Measurements from ENCODE around the gene CYP2J2.
A peak's percentile ranks its signal among the peaks of the same experiment; 100 is the strongest.

The CYP2J2 gene

DNA sequence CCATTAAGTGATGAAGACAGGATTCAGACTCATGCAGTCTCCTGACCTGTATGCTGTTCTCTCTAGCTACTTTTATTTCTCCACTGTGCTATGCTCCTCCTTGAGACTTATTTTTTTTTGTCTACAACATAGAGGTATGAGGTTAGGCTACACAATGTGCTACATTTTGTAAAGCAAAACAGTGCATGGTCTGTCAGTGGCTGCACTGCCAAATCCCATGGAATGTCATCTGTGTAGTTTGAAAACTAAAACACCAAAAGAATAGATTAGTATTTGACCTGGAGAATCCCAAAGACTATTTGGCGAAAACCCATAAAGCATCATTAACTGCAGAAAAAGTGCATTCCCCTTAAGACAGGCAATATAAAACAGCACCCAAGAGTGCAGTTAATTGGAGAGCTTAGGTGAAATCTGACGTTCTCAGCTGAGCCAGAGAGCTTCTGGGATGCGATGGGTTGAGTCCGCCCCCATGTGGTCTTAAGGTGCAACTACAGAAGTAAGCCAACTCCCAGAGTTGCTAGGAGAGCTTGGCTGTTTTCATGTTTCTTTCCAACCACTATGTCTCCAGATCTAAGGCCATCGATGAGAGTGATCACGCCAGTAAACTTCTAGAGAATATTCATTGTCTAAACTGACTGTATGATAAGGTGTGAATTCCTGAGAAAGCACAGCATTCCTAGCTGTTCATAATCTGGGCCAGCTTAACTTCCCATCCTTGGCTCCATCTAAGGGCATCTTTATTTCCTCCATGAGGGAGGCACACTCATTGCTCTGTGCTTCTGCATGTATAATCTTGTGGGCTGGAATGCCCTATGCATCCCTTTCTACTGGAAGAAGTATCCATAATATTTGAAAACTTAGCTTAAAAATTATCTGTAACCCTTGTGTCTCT, 20.7 kb upstream of the CYP2J2 start:
- Histone ChIP-seq H3K4me2 (ENCODE audit: insufficient read depth, low read length, poor library complexity, severe bottlenecking) (no peak overlapping the region), H2BK120ac (ENCODE audit: low read depth, low read length) (no peak overlapping the region), H2AK5ac (ENCODE audit: low read depth, low read length) (no peak overlapping the region), H3K79me1 (ENCODE audit: low read depth, low read length) (no peaks in the 10 kb centered on the region), H3K4me3 (ENCODE audit: low read length in 2 of 2) (no peak overlapping the region), H2BK15ac (ENCODE audit: low read length) (no peak overlapping the region), H4K8ac (ENCODE audit: low read depth, low read length) (no peak overlapping the region), H3K14ac (ENCODE audit: low read length) (no peak overlapping the region), H3K23ac (ENCODE audit: low read depth, low read length, poor library complexity) (no peak overlapping the region), H2AFZ (ENCODE audit: low read length) (no peak overlapping the region), H3K27ac (replicated peaks; ENCODE audit: low read length) (no peak overlapping the region), H3K9ac (ENCODE audit: low read depth, low read length, poor library complexity) (no peak overlapping the region), H3K4me1 (ENCODE audit: control insufficient read depth in 2 of 2, insufficient read depth in 1 of 2, low read depth in 1 of 2, low read length in 2 of 2) (peaks cover 0 to 2% of the 10 kb centered on the region in 2 donors), H3K4ac (ENCODE audit: low read length) (no peak overlapping the region), H2BK5ac (ENCODE audit: low read length) (no peak overlapping the region), H3K36me3 (replicated peaks in 1 of 2; ENCODE audit: control insufficient read depth in 2 of 2, insufficient read depth in 2 of 2, low read length in 2 of 2) (no peaks in the 10 kb centered on the region), H3K9me3 (replicated peaks in 1 of 2; ENCODE audit: control insufficient read depth in 2 of 2, insufficient read depth in 1 of 2, low read depth in 1 of 2, low read length in 2 of 2) (no peaks in the 10 kb centered on the region), H2BK12ac (ENCODE audit: low read length) (no peak overlapping the region), H4K91ac (ENCODE audit: low read depth, low read length, poor library complexity) (no peak overlapping the region), H3K18ac (ENCODE audit: low read length) (no peak overlapping the region), H3K27me3 (ENCODE audit: control insufficient read depth in 3 of 3, insufficient read depth in 3 of 3, low read depth in 1 of 3, low read length in 3 of 3) (peaks cover 0 to 16% (median 0%) of the 10 kb centered on the region in 3 experiments)
- DNase-seq (ENCODE audit: low spot score) = peak; percentile 55
- no CpG with 5 or more reads among the region's 6 CpGs for whole genome bisulfite sequencing, 2 donors (ENCODE audit: extremely low coverage in 2 of 2, insufficient read length in 2 of 2, insufficient replicate concordance in 1 of 2)

DNA sequence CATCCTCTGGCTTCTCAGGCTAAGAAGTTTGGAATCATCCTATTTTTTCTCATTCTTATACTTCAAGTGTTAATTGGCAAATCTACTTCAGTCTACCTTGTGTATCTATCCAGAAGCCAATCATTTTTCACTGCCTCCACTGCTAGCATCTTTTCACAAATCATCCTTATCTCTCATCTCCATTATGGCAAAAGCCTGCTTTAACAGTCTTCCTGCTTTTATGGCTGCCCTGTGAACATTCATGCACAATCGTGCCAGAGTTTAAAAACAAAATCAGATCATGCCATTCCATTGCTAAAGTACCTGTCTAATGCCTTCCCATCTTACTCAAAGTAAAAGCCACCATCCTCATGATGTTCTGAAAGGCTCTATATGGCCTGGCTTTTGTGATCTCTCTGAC, 19.2 kb upstream of the CYP2J2 start:
- Histone ChIP-seq H4K8ac (ENCODE audit: low read depth, low read length) (no peak overlapping the region), H3K79me1 (ENCODE audit: low read depth, low read length) (no peaks in the 10 kb centered on the region), H3K14ac (ENCODE audit: low read length) (no peak overlapping the region), H3K9ac (ENCODE audit: low read depth, low read length, poor library complexity) (no peak overlapping the region), H2BK15ac (ENCODE audit: low read length) (no peak overlapping the region), H3K9me3 (replicated peaks in 1 of 2; ENCODE audit: control insufficient read depth in 2 of 2, insufficient read depth in 1 of 2, low read depth in 1 of 2, low read length in 2 of 2) (no peaks in the 10 kb centered on the region), H3K4me3 (ENCODE audit: low read length in 2 of 2) (no peak overlapping the region), H3K4ac (ENCODE audit: low read length) (no peak overlapping the region), H2BK120ac (ENCODE audit: low read depth, low read length) (no peak overlapping the region), H2AK5ac (ENCODE audit: low read depth, low read length) (no peak overlapping the region), H3K36me3 (replicated peaks in 1 of 2; ENCODE audit: control insufficient read depth in 2 of 2, insufficient read depth in 2 of 2, low read length in 2 of 2) (no peaks in the 10 kb centered on the region), H3K23ac (ENCODE audit: low read depth, low read length, poor library complexity) (no peak overlapping the region), H3K27ac (replicated peaks; ENCODE audit: low read length) (no peak overlapping the region), H3K4me1 (ENCODE audit: control insufficient read depth in 2 of 2, insufficient read depth in 1 of 2, low read depth in 1 of 2, low read length in 2 of 2) (no peaks in the 10 kb centered on the region), H4K91ac (ENCODE audit: low read depth, low read length, poor library complexity) (no peak overlapping the region), H2BK5ac (ENCODE audit: low read length) (no peak overlapping the region), H3K4me2 (ENCODE audit: insufficient read depth, low read length, poor library complexity, severe bottlenecking) (no peak overlapping the region), H2AFZ (ENCODE audit: low read length) (no peak overlapping the region), H2BK12ac (ENCODE audit: low read length) (no peak overlapping the region), H3K18ac (ENCODE audit: low read length) (no peak overlapping the region), H3K27me3 (ENCODE audit: control insufficient read depth in 3 of 3, insufficient read depth in 3 of 3, low read depth in 1 of 3, low read length in 3 of 3) (peaks cover 0 to 14% (median 0%) of the 10 kb centered on the region in 3 experiments)
- DNase-seq (ENCODE audit: low spot score) = no peak
- no CpG with 5 or more reads among the region's 1 CpG for WGBS, 2 donors (ENCODE audit: extremely low coverage in 2 of 2, insufficient read length in 2 of 2, insufficient replicate concordance in 1 of 2)

DNA sequence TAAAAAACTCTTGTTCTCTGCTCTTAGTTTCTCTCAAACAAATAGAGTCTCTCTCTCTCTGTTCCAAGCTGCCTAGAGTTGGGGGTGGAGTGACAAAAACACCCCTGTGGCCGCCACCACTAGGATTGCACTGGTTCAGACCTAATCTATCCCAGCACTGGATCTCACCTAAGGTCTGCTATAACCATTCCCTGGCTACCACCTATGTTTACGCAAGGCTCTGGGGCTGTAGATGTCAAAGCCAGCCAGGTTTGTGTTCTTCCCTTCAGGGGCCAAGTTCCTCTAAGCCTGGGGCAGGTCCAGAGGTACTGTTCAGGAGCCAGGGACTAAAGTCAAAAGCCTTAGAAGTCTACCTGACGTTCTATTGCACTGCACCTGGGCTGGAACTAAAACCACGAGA, 12.8 kb upstream of the CYP2J2 start:
- H3K14ac ChIP-seq (ENCODE audit: low read length) = no peak overlapping the region
- H2AK5ac ChIP-seq (ENCODE audit: low read depth, low read length) = no peak overlapping the region
- no peaks in the 10 kb centered on the region for H3K4me1 ChIP-seq (ENCODE audit: control insufficient read depth in 2 of 2, insufficient read depth in 1 of 2, low read depth in 1 of 2, low read length in 2 of 2)
- H3K27me3 ChIP-seq (ENCODE audit: control insufficient read depth in 3 of 3, insufficient read depth in 3 of 3, low read depth in 1 of 3, low read length in 3 of 3) = peaks cover 0 to 6% (median 0%) of the 10 kb centered on the region in 3 experiments
- H3K9ac ChIP-seq (ENCODE audit: low read depth, low read length, poor library complexity) = no peak overlapping the region
- no peak overlapping the region for H2BK120ac ChIP-seq (ENCODE audit: low read depth, low read length)
- no peaks in the 10 kb centered on the region for H3K36me3 ChIP-seq (replicated peaks in 1 of 2; ENCODE audit: control insufficient read depth in 2 of 2, insufficient read depth in 2 of 2, low read length in 2 of 2)
- H3K9me3 ChIP-seq (replicated peaks in 1 of 2; ENCODE audit: control insufficient read depth in 2 of 2, insufficient read depth in 1 of 2, low read depth in 1 of 2, low read length in 2 of 2) = no peaks in the 10 kb centered on the region
- no peak overlapping the region for H2BK5ac ChIP-seq (ENCODE audit: low read length)
- H3K79me1 ChIP-seq (ENCODE audit: low read depth, low read length) = no peaks in the 10 kb centered on the region
- no CpG with 5 or more reads among the region's 4 CpGs for WGBS, 2 donors (ENCODE audit: extremely low coverage in 2 of 2, insufficient read length in 2 of 2, insufficient replicate concordance in 1 of 2)
- no peak for DNase-seq (ENCODE audit: low spot score)
- H4K91ac ChIP-seq (ENCODE audit: low read depth, low read length, poor library complexity) = no peak overlapping the region
- H3K18ac ChIP-seq (ENCODE audit: low read length) = no peak overlapping the region
- no peak overlapping the region for H2BK15ac ChIP-seq (ENCODE audit: low read length)
- no peak overlapping the region for H3K4me3 ChIP-seq (ENCODE audit: low read length in 2 of 2)
- H2AFZ ChIP-seq (ENCODE audit: low read length) = no peak overlapping the region
- no peak overlapping the region for H3K23ac ChIP-seq (ENCODE audit: low read depth, low read length, poor library complexity)
- no peak overlapping the region for H2BK12ac ChIP-seq (ENCODE audit: low read length)
- no peak overlapping the region for H4K8ac ChIP-seq (ENCODE audit: low read depth, low read length)
- no peak overlapping the region for H3K4me2 ChIP-seq (ENCODE audit: insufficient read depth, low read length, poor library complexity, severe bottlenecking)
- no peak overlapping the region for H3K4ac ChIP-seq (ENCODE audit: low read length)
- no peak overlapping the region for H3K27ac ChIP-seq (replicated peaks; ENCODE audit: low read length)

DNA sequence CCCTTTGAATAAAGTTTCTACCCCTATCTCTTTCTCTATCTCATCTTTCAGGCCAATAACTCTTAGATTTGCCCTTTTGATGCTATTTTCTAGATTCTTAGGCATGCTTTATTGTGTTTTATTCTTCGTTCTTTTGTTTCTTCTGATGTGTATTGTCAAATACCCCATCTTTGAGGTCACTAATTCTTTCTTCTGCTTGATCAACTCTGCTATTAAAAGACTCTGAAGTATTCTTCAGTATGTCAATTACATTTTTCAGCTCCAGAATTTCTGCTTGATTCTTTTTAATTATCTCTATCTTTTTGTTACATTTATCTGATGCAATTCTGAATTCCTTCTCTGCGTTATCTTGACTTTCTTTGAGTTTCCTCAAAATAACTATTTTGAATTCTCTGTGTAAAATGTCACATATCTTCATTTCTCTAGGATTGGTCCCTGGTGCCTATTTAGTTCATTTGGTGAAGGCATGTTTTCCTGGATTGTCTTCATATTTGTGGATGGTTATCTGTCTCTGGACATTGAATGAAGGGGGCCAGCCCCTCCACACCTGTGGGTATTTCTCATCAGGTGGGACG, 11.2 kb upstream of the CYP2J2 start:
- no peak overlapping the region for H2BK120ac ChIP-seq (ENCODE audit: low read depth, low read length)
- H3K27ac ChIP-seq (replicated peaks; ENCODE audit: low read length) = no peak overlapping the region
- DNase-seq (ENCODE audit: low spot score) = no peak

More for the DNA sequence above, 11.2 kb upstream of the CYP2J2 start:
- Histone ChIP-seq H3K36me3 (replicated peaks in 1 of 2; ENCODE audit: control insufficient read depth in 2 of 2, insufficient read depth in 2 of 2, low read length in 2 of 2) (no peaks in the 10 kb centered on the region), H3K9me3 (replicated peaks in 1 of 2; ENCODE audit: control insufficient read depth in 2 of 2, insufficient read depth in 1 of 2, low read depth in 1 of 2, low read length in 2 of 2) (no peaks in the 10 kb centered on the region), H2AK5ac (ENCODE audit: low read depth, low read length) (no peak overlapping the region), H3K79me1 (ENCODE audit: low read depth, low read length) (no peaks in the 10 kb centered on the region), H3K4ac (ENCODE audit: low read length) (no peak overlapping the region), H2BK5ac (ENCODE audit: low read length) (no peak overlapping the region), H3K23ac (ENCODE audit: low read depth, low read length, poor library complexity) (no peak overlapping the region), H3K4me3 (ENCODE audit: low read length in 2 of 2) (no peak overlapping the region), H3K27me3 (ENCODE audit: control insufficient read depth in 3 of 3, insufficient read depth in 3 of 3, low read depth in 1 of 3, low read length in 3 of 3) (no peaks in the 10 kb centered on the region), H3K4me1 (ENCODE audit: control insufficient read depth in 2 of 2, insufficient read depth in 1 of 2, low read depth in 1 of 2, low read length in 2 of 2) (no peaks in the 10 kb centered on the region), H4K91ac (ENCODE audit: low read depth, low read length, poor library complexity) (no peak overlapping the region), H3K4me2 (ENCODE audit: insufficient read depth, low read length, poor library complexity, severe bottlenecking) (no peak overlapping the region), H2BK12ac (ENCODE audit: low read length) (no peak overlapping the region), H3K18ac (ENCODE audit: low read length) (no peak overlapping the region), H3K9ac (ENCODE audit: low read depth, low read length, poor library complexity) (no peak overlapping the region), H4K8ac (ENCODE audit: low read depth, low read length) (no peak overlapping the region), H2BK15ac (ENCODE audit: low read length) (no peak overlapping the region), H3K14ac (ENCODE audit: low read length) (no peak overlapping the region), H2AFZ (ENCODE audit: low read length) (no peak overlapping the region)
- WGBS, 2 donors (ENCODE audit: extremely low coverage in 2 of 2, insufficient read length in 2 of 2, insufficient replicate concordance in 1 of 2) = no CpG with 5 or more reads among the region's 3 CpGs

Measured in neuronal stem cell (in vitro differentiated cells).